Limb (tissue), 2 donors: ENCODE measurements around the gene GLO1.

Source experiments
- DNase-seq, 2 donors: peaks; one replicate each; pipeline ENCODE4 v3.0.0-alpha.2; 2016; ENCODE audit errors: extremely low spot score in 2 of 2

The GLO1 gene

GRCh38 chr6:38702558-38703397 is at the start of gene GLO1:
TSS of gene GLO1 (minus strand) at chr6:38703145. CDS start at chr6:38703054, 91 bp downstream.
- peak; percentile 96 to 99 for DNase-seq

GRCh38 chr6:38750968-38751615 is 48.1 kb upstream of the GLO1 start:
- no peak for DNase-seq

DNA sequence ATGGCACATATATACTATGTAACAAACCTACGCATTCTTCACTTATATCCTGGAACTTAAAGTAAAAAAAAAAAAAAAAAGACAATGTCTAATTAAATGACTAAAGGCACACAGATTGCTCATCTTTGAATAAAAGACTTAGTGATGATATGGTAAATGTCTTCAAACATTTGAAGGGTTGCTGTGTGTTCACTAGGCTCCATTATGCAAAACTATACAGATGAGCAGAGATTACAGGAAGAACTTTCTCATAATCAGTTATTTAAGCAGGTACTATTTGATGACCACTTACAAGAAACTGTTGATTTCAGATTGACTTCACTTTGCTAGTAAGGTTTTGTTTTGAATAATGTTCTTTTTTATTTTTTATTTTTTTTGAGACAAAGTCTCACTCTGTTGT is 46.5 kb upstream of the GLO1 start:
- DNase-seq, result no peak

DNA sequence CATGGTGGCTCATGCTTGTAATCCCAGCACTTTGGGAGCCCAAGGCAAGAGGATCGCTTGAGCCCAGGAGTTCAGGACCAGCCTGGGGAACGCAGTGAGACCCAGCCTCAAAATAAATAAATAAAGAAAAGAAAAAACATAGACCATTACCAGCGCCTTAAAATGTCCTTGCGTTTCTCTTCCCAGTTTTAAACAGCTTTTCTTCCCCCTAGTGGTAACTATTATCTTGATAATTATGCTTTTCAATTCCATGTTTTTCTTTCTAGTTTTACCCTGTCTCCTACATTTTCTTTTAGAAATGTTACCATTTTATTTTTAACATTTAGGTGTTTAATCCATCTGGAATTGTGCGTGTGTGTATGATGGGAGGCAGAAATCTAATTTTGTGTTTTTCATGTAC is 36.6 kb upstream of the GLO1 start:
- DNase-seq, result no peak

- no peak for DNase-seq
Measured at GRCh38 chr6:38738261-38738660, 35.3 kb upstream of the GLO1 start.

DNA sequence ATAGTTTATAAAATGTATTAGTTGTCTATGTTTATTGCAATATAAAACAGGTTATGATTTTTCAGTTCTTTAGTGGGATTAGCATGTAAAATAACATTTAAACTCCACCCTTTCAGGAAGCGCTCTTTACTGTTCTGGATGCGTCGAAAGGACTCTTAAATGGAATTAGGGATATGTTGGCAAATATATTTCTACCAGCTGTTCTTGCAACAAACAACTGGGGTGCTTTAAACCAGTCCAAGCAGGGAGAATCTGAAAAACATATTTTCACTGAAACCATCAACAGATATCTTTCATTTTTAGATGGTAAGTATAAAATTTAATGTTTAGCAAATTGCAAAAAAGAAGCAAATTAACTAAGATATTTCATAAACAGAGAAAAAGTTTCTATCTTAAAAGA is 34.0 kb upstream of the GLO1 start:
- DNase-seq, result no peak

DNA sequence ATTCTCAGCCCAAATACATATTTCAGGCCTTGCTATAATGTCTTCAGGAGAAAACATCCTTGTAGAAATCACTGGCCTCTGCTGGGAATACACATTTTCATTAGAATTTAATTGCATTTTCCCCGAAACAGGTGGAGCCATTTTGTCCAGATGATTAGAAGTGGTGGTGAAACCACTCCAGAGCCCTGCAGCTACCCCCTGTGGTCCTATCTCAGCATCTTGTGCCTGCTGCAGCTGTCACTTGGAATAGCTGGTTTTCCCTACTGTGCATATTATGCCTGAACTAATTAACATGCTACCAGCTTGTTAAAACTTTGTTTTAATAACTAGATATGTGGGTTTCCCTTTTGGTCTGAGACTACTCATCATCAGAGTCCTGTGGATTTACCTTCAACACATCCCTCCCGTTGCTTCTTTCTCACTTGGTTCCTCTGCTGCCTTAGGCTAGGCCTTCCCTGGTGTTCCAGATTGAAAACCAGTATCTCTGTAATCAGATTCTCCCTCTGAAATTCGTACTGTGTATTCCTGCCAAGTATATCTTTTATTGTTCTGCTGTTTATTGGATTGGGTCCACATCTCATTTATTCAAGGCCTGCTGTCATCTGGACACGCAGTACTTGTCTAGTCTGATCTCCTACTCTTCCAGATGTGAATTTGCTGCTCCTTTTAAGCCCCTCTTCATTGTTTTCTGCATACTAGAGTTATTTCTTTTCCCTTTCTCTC is 27.4 kb upstream of the GLO1 start:
- DNase-seq, result peak in 1 of 2 donors; percentile 45

DNA sequence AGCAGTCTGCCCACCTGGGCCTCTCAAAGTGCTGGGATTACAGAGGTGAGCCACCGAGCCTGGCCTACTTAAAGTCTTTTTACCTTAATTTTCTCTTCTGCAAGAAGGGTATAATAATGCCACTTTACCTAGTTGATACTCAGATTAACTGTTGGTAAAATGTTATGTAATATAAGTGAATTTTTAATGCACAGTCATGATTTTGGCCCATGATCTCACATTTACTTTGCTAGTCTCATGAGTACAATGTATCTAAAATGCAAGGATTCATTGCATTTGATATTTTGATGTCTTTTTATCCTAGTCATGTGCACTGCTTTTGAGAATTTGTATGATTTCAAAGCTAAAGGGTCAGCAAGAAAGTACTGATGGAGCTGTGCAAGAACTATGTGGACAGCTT is 25.3 kb upstream of the GLO1 start:
- DNase-seq, result no peak

GRCh38 chr6:38725414-38726183 is 22.7 kb upstream of the GLO1 start:
- no peak for DNase-seq

DNA sequence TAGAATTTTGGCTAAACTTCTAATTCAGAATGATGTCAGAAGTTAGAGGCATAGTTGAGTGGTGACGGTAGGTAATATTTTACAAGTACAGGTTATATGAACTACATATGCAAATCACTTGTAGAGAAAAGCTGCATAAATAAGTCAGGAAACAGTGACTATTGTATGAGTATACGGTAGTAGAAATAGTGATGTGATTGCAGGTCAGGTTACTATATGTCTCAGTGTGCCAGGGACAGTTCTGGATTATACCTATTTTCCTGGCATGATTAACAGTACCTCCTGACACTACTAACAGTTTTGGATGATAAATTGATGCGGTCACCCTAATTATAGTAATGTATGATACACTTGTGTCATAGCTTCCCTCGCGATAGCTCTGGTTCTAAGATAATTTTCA is 21.4 kb upstream of the GLO1 start:
- no peak for DNase-seq

GRCh38 chr6:38723783-38724182 is 20.8 kb upstream of the GLO1 start:
- no peak for DNase-seq

GRCh38 chr6:38722727-38723334 is 19.9 kb upstream of the GLO1 start:
- no peak for DNase-seq

DNA sequence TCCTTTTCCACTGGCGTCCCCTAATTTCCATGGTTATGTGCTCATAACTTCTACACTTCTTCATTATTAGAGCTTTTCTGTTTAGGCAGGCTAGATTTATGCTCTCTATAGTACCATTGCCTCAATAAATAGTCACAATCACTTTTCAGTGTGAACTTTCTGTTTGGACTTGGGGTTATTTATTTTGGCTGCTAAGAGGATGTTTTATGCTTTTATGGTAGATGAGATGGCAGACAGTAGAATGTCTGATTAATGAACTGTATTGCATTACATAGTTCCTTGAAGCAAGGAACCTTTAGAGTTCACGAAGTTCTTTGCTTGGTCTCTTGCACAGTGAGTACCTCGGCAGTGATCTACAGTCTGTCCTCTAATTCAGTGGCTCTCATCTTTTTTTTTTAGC is 19.1 kb upstream of the GLO1 start:
- DNase-seq, result no peak

GRCh38 chr6:38720295-38720694 is 17.4 kb upstream of the GLO1 start:
- no peak for DNase-seq

DNA sequence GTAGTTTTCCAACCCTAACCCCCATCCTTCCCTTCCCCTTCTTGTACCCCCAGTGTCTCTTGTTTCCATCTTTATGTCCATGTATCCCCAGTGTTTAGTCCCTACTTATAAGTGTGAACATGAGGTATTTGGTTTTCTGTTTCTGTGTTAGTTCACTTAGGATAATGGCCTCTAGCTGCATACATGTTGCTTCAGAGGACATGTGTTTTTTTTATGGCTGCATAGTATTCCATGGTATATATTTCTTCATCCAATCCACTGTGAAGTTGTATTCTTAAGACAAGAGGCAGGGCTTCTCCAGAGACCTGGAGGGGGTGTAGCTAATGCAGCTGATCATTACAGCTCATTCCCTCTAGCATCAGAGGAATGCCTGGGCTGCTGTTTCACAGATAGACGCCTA is 16.4 kb upstream of the GLO1 start:
- DNase-seq, result no peak

GRCh38 chr6:38716825-38717224 is 13.9 kb upstream of the GLO1 start:
- no peak for DNase-seq

GRCh38 chr6:38715016-38715689 is 12.2 kb upstream of the GLO1 start, which contains the start of gene DNAH8:
TSS of gene DNAH8 (plus strand) at chr6:38715311. CDS start at chr6:38722810, 7,499 bp downstream.
- peak in 1 of 2 donors; percentile 48 for DNase-seq

DNA sequence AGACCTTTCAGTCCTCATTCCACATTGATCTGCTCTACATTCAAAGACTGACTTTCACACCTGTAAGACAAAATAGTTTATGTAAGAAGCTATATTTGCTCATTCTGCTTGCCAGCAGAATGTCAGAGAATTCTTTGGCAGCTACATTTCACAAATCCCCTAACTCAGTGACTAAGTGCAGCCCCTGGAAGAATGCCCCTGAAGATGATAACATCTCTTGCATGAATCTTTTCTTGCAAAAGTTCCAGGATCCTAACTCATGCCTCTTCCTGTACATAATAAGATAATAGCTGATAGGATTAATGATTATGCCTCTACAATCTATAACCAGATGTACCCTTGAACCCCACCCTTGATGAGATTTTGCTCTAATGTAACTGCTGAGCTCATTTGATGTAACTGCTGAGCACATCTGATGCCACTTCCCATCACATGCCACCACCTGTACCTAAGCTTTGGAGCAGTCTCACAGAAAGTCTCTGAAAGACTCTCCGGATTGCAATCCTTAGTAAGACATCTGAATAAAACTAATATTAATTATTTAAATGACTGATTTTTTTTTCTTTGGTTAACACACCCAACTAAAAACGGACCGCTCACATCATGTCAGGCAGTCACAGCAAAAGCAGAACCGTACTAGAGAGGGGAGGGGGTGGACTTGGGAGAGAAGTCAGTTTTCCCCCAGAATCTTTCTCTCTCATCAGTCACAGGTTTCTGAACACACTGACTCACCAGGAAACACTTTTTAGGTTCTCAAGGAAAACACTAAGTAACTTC is 11.5 kb upstream of the GLO1 start:
- no peak for DNase-seq

GRCh38 chr6:38713812-38714211 is 10.9 kb upstream of the GLO1 start:
- no peak for DNase-seq

DNA sequence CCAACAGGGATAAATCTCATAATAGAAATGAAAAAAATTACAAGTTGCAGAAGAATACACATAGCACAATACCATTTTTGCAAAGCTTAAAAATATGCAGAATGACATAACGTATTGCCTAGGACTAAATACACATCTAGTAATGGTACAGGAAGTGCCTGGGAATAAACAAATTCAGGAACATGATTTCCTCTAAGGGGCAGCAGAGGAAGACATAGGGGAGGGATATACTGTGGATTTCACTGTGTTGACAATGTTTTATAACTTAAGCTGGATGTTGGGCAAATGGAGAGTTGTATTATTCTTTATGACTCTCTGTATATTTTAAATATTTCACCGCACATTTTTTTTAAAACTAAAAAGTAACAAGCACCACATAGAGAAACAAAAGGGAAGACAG is 5.6 kb upstream of the GLO1 start:
- DNase-seq, result no peak
